NCI-H524 (cell line): ENCODE data around the gene FBF1.
"Not testable (repeated sequence)": the region's sequence is repeated elsewhere in the genome, so short reads cannot be mapped to it uniquely, and the experiment has no call there.

Experiments
- DNase-seq, 2 experiments: peaks; one replicate each; lab custom pipeline; 2025; lab: John Stamatoyannopoulos, UW

Gene FBF1

GRCh38 chr17:75895370-75896155 lies 45.3 kb downstream of the FBF1 start:
- DNase-seq: peak in 1 of 2 experiments; percentile 55

GRCh38 chr17:75894049-75894733 lies 46.7 kb downstream of the FBF1 start:
- no peak for DNase-seq

- no peak for DNase-seq
Measured at GRCh38 chr17:75893305-75894048, 47.4 kb downstream of the FBF1 start.

GRCh38 chr17:75892556-75893224 lies 48.2 kb downstream of the FBF1 start:
- no peak for DNase-seq

DNA sequence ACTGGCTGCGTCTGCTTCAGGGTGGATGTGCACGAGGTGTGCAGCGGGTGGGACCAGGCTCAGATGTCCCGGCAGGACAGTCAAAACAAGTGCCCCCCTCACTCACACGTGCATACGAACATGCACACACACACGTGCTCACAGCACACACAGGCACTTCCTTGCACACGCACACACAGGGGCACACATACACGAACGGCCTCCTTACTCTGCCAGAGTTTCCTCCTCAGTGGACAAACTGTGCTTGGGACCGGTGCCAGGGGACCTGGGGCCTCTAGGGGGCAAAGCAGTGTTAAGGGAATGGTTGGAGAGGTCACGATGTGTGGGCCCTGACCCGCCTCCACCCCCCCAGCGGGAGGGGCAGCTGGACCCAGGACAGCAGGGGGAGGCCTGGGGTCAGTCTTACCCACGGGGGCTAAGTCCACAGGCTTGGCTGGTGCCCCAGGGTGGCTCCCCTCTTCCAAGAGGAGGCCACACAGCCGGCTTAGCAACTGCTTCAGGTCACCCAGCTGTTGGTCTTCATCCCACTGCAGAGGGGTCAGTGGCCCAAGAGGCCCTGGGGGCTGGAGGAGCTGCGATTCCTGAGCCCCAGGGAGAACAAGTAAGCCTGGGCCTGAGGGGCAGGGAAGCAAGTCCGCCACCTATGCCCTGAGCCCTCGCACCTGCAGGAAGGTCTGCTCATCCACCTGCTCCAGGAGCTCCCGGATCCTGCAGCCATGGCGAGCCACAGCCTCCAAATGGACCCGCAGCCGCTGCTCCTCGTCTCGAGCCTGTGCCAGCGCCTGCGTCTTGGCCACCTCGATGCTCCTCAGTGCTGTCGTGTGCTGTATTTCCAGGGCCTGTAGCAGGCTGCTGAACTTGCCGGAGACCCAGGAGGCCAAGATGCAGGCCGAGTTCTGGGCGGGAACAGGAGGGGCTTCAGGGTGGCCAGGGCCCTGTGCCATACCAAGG lies 49.0 kb downstream of the FBF1 start:
- no peak for DNase-seq

- no peak for DNase-seq
Measured at GRCh38 chr17:75891022-75891604, 49.7 kb downstream of the FBF1 start.

DNA sequence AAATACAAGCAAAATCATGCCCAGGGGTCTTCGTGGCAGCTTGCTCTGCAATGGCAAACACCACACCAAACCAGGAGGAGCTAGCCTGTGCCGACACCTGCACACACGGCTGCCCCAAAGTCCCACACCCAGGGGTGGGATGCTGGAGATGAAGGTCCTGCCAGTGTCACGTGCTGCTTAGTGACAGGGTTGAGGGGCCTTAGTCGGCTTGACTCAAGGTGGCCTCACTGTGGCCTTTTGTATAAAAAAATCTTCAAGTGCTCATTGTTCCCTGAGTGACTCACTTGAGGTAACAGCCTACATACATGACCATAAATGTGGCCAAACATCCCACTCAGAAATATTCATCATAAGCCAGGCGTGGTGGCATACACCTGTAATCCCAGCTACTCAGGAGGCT lies 51.4 kb downstream of the FBF1 start:
- DNase-seq: no peak

DNA sequence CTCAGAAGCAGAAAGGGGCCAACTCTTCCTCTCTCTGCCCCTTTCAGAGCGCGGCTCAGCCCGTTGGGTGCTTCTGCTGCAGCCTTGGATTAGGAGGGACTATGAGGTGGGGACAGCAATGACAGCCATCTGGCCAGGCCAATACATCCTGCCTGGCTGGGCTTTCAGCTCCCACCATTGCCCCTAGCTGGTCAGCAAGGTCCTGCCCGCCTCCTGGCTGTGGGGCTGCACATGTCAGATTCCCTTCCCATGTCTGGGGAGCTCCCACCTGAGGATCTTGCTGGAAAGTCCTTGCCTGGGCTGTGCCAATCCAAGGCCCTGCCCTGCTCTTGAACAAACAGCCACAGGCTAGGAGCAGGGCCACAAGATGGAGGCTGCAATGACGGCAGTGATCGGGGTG lies 52.4 kb downstream of the FBF1 start:
- no peak for DNase-seq

GRCh38 chr17:75885860-75886259 lies 55.0 kb downstream of the FBF1 start:
- not testable (repeated sequence) for DNase-seq

DNA sequence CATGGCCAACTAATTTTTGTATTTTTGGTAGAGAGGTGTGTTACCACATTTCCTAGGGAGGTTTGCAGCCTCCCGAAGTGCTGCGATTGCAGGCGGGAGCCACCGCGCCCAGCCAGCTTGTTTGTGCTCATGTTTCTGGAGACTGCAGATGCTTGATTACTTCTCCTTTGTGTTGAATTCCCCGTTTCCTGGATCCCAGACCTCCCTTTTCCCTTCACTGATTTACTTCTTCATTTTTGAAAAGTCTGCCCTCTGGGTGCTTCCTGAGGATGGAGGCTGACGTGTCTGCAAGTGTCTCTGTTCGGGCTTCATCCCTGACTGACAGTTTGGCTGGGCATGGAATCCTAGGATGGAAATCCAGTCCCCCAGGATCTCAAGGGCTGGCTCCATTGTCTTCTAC lies 55.4 kb downstream of the FBF1 start:
- no peak for DNase-seq

- DNase-seq: no peak
Measured at GRCh38 chr17:75881678-75882454, 59.0 kb downstream of the FBF1 start.

GRCh38 chr17:75880266-75880665 lies 60.6 kb downstream of the FBF1 start:
- DNase-seq: no peak

DNA sequence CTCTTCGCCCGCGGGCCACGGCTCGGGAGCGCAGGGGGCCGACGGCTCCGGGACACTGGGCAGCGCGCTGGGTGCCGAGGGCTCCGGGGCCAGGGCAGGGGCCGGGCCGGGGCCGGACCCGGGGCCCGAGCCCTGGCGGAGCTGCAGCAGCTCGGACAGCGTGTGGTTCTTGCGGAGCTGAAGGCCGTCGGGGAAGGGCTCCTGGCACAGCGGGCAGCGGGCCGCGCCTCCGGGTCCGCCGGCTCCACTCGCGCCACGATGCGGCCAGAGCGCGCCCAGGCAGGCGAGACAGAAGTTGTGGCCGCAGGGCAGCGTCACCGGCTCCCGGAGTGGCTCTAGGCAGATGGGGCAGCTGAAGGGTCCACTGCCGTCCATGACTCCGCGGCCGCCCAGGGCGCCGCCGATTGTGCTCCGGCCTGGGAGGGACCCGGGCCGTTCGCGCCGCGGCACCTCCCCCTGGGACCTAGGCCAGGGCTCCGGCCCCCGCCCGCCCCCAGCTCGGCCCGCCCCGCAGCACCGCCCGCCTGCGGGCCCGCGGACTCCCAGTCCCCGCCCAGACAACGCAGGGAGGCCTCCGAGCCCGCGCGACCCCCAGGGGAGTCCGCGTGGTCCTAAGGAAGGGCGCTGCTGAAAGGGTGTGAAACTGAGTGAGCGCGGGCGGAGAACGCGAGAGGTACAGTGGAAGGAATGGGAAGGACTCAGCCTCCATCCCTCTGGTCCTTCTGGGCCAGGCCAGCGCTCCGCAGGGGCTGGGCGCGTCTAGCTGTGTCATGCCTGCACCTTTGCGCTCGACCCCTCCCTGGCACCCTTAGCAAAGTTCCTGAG lies 62.5 kb downstream of the FBF1 start, which contains the start of gene TRIM47:
Gene TRIM47 (minus strand): TSS at position 408 of the 825 bp plus-strand sequence. CDS start 33 bp downstream, at position 375.
- DNase-seq: peak in 1 of 2 experiments; percentile 54

DNA sequence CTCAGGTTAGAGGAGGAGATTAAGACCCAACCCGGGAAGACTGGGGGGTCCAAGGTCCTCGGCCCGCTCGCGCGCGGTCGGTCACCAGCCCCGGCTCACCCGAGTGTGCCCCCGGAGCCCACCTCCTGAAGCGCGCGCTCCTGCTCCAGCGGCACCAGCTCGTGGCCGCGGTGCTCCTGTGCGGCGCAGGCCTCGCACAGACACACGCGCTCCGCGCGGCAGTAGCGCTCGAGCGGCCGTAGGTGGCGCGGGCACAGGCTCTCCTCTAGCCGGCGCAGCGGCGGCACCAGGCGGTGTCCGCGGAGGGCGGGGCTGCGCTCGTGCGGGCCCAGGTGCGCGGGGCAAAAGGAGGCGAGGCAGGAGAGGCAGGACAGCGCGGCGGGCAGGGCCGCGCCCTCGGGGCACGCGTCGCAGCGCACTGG lies 63.1 kb downstream of the FBF1 start:
- peak; percentile 68 to 84 for DNase-seq

GRCh38 chr17:75876938-75877751 lies 63.7 kb downstream of the FBF1 start:
- DNase-seq: peak in 1 of 2 experiments; percentile 39

DNA sequence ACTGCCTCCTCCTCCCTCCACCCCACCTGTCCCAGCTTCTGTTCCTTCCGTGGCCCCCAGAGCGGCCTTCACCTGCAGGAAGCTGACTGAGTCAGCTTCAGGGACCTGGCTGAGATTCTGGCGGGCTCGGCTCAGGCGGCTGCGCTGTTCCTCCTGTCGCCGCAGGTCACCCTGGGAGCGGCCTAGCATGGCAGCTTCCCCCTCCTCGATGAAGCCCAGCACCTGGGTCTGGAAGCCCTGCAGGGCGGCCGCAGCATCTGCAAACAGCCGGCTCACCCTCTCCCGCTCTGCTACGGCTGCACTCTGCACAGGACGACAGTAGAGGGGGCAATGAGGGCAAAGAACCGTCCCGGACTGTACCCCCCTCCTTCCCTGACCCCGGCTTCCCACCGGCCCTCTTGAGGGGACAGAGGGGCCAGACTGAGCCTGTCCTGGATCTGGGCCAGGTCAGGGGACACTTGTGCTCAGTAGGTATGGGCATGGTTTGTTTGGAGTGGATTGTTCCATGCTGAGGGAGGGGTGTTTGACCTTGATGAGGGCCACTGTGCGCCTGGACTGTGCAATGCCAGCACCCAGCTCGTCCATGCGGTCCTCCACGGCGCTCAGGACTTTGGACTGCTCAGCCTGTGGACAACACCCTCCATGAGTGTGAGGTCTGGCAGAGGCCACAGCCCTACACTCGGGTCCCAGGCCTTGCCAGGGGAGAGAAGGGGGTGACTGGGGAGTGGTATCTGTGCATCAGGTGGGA lies 64.5 kb downstream of the FBF1 start:
- DNase-seq: peak in 1 of 2 experiments; percentile 58

- no peak for DNase-seq
Measured at GRCh38 chr17:75875940-75876189, 65.0 kb downstream of the FBF1 start.
